Naive B cell (primary cell): ENCODE results near the gene DNAJA1. TPM values are rescaled to one million over a fixed set of nuclear protein-coding genes. Genes with fewer than 3 reads are reported as not detected.
A peak's percentile ranks its signal among the peaks of the same experiment; 100 is the strongest.

ENCODE experiments used
- ATAC-seq, 2 donors: fragments of 150-1000 bp; cut with Tn5 transposase; 2 replicates each; pipeline ENCODE4 v1.10.0; 2021; ENCODE audit warnings: low read depth in 2 of 2, mild to moderate bottlenecking in 2 of 2, moderate library complexity in 2 of 2
- DNase-seq: peaks from one replicate; pipeline ENCODE4 v3.0.0; 2022
- H3K27ac Mint-ChIP-seq, 6 donors: one replicate each; pipeline ENCODE4 v1.8.0; 2020 to 2022; ENCODE audit warnings: mild to moderate bottlenecking in 6 of 6, mixed read lengths in 6 of 6, moderate library complexity in 5 of 6, inconsistent platforms in 2 of 6
- H3K27me3 Mint-ChIP-seq, 3 donors: one replicate each; pipeline ENCODE4 v1.8.0; 2021 to 2022; ENCODE audit warnings: mixed read lengths in 3 of 3, mild to moderate bottlenecking in 1 of 3
- H3K36me3 Mint-ChIP-seq, 2 donors: one replicate each; pipeline ENCODE4 v1.8.0; 2020 to 2022; ENCODE audit warnings: mixed read lengths in 2 of 2, inconsistent platforms in 1 of 2, mild to moderate bottlenecking in 1 of 2
- H3K4me1 Mint-ChIP-seq, 3 donors: one replicate each; pipeline ENCODE4 v1.8.0; 2020 to 2022; ENCODE audit warnings: mixed read lengths in 3 of 3, inconsistent platforms in 1 of 3, mild to moderate bottlenecking in 1 of 3, moderate library complexity in 1 of 3
- H3K4me3 Mint-ChIP-seq, 8 donors: one replicate each; pipeline ENCODE4 v1.8.0; 2020 to 2022; ENCODE audit warnings: mild to moderate bottlenecking in 8 of 8, mixed read lengths in 8 of 8, moderate library complexity in 8 of 8, inconsistent platforms in 2 of 8
- H3K9me3 Mint-ChIP-seq, 7 donors: one replicate each; pipeline ENCODE4 v1.8.0; 2020 to 2022; ENCODE audit warnings: mixed read lengths in 7 of 7, mild to moderate bottlenecking in 5 of 7, inconsistent platforms in 2 of 7, moderate library complexity in 1 of 7
- polyA plus RNA-seq, 6 donors: library from polyadenylated mRNA; unstranded; fragments of 300-500 nt; fragmentation: Illumina TruSeq; gene quantifications; one replicate each; pipeline ENCODE4 v1.2.3, GENCODE V29; 2021; ENCODE audit warnings: low read depth in 6 of 6

The DNAJA1 gene
- polyA plus RNA-seq, 6 donors from 2014 or later: 69.9 to 104 (median 86.7) TPM

- peaks cover 0 to 5% (median 3%) of the 10 kb centered on the region in 3 donors for H3K4me1 Mint-ChIP-seq
- ATAC-seq: no peak
- H3K4me3 Mint-ChIP-seq: no peak overlapping the region
- no peaks in the 10 kb centered on the region for H3K27me3 Mint-ChIP-seq
- H3K27ac Mint-ChIP-seq: no peak overlapping the region
- H3K36me3 Mint-ChIP-seq: no peaks in the 10 kb centered on the region
- no peak for DNase-seq
- H3K9me3 Mint-ChIP-seq: no peaks in the 10 kb centered on the region
Observed at GRCh38 chr9:33014665-33015014, 10.4 kb upstream of the DNAJA1 start.

GRCh38 chr9:33017283-33018041 is 7.6 kb upstream of the DNAJA1 start:
- peak overlapping the region in 1 of 6 donors; percentile 81 for H3K27ac Mint-ChIP-seq
- peaks cover 0 to 5% of the 10 kb centered on the region in 2 donors for H3K36me3 Mint-ChIP-seq
- no peaks in the 10 kb centered on the region for H3K9me3 Mint-ChIP-seq
- no peaks in the 10 kb centered on the region for H3K27me3 Mint-ChIP-seq
- H3K4me1 Mint-ChIP-seq: peaks cover 5 to 15% (median 6%) of the 10 kb centered on the region in 3 donors
- ATAC-seq: no peak
- DNase-seq: no peak
- no peak overlapping the region for H3K4me3 Mint-ChIP-seq

- H3K4me3 Mint-ChIP-seq: no peak overlapping the region
- H3K27me3 Mint-ChIP-seq: no peaks in the 10 kb centered on the region
- no peak for ATAC-seq
- no peak for DNase-seq
- peaks cover 14 to 33% (median 26%) of the 10 kb centered on the region in 3 donors for H3K4me1 Mint-ChIP-seq
- no peaks in the 10 kb centered on the region for H3K9me3 Mint-ChIP-seq
- H3K27ac Mint-ChIP-seq: peak overlapping the region in 1 of 6 donors; percentile 21
- H3K36me3 Mint-ChIP-seq: peaks cover 0 to 5% of the 10 kb centered on the region in 2 donors
Observed at GRCh38 chr9:33019797-33020196, 5.3 kb upstream of the DNAJA1 start.

- no peak for ATAC-seq
- H3K27me3 Mint-ChIP-seq: no peaks in the 10 kb centered on the region
- peak overlapping the region in 2 of 8 donors; percentile 84 to 92 for H3K4me3 Mint-ChIP-seq
- H3K4me1 Mint-ChIP-seq: peaks cover 27 to 48% (median 40%) of the 10 kb centered on the region in 3 donors
- H3K9me3 Mint-ChIP-seq: no peaks in the 10 kb centered on the region
- DNase-seq: no peak
- peaks cover 9% of the 10 kb centered on the region in 2 donors for H3K36me3 Mint-ChIP-seq
- H3K27ac Mint-ChIP-seq: no peak overlapping the region
Observed at GRCh38 chr9:33022303-33022702, 2.8 kb upstream of the DNAJA1 start.

GRCh38 chr9:33022755-33023154 is 2.3 kb upstream of the DNAJA1 start:
- Mint-ChIP-seq H3K9me3 (no peaks in the 10 kb centered on the region), H3K4me3 (peak overlapping the region in 6 of 8 donors; percentile 22 to 92 (median 34)), H3K36me3 (peaks cover 9% of the 10 kb centered on the region in 2 donors), H3K27ac (peak overlapping the region in 4 of 6 donors; percentile 18 to 76 (median 52)), H3K27me3 (no peaks in the 10 kb centered on the region), H3K4me1 (peaks cover 27 to 48% (median 44%) of the 10 kb centered on the region in 3 donors)
- DNase-seq (no peak), ATAC-seq (no peak)

- Mint-ChIP-seq H3K36me3 (peaks cover 9% of the 10 kb centered on the region in 2 donors), H3K4me1 (peaks cover 31 to 51% (median 49%) of the 10 kb centered on the region in 3 donors)
- ATAC-seq: no peak
Observed at GRCh38 chr9:33023661-33024060, 1.4 kb upstream of the DNAJA1 start.

GRCh38 chr9:33024126-33024965 is 727 bp upstream of the DNAJA1 start:
- peak overlapping the region; percentile 91 to 97 (median 95) for H3K4me3 Mint-ChIP-seq
- no peaks in the 10 kb centered on the region for H3K27me3 Mint-ChIP-seq
- ATAC-seq (peak in 1 of 2 donors; percentile 13), DNase-seq (no peak)
- peaks cover 31 to 51% (median 49%) of the 10 kb centered on the region in 3 donors for H3K4me1 Mint-ChIP-seq
- no peaks in the 10 kb centered on the region for H3K9me3 Mint-ChIP-seq
- peak overlapping the region; percentile 93 to 98 (median 96) for H3K27ac Mint-ChIP-seq
- H3K36me3 Mint-ChIP-seq: peaks cover 9% of the 10 kb centered on the region in 2 donors

More at GRCh38 chr9:33023661-33024060, 1.4 kb upstream of the DNAJA1 start:
- H3K27me3 Mint-ChIP-seq: no peaks in the 10 kb centered on the region
- H3K27ac Mint-ChIP-seq: peak overlapping the region in 4 of 6 donors; percentile 93 to 98 (median 96)
- no peaks in the 10 kb centered on the region for H3K9me3 Mint-ChIP-seq
- peak overlapping the region in 7 of 8 donors; percentile 91 to 97 (median 95) for H3K4me3 Mint-ChIP-seq
- no peak for DNase-seq

GRCh38 chr9:33025572-33026342 is 684 bp downstream of the DNAJA1 start:
- H3K4me3 Mint-ChIP-seq: peak overlapping the region; percentile 91 to 97 (median 95)
- H3K36me3 Mint-ChIP-seq: peaks cover 16 to 21% of the 10 kb centered on the region in 2 donors
- H3K9me3 Mint-ChIP-seq: no peaks in the 10 kb centered on the region
- H3K4me1 Mint-ChIP-seq: peaks cover 26 to 50% (median 50%) of the 10 kb centered on the region in 3 donors
- ATAC-seq (peak; percentile 58 to 59), DNase-seq (peak; percentile 77)
- peak overlapping the region; percentile 96 to 98 (median 97) for H3K27ac Mint-ChIP-seq
- H3K27me3 Mint-ChIP-seq: no peaks in the 10 kb centered on the region

- no peaks in the 10 kb centered on the region for H3K9me3 Mint-ChIP-seq
- H3K4me1 Mint-ChIP-seq: peaks cover 17 to 33% (median 25%) of the 10 kb centered on the region in 3 donors
- DNase-seq (no peak), ATAC-seq (no peak)
- H3K27me3 Mint-ChIP-seq: no peaks in the 10 kb centered on the region
- peak overlapping the region in 1 of 8 donors; percentile 80 for H3K4me3 Mint-ChIP-seq
- H3K27ac Mint-ChIP-seq: peak overlapping the region in 2 of 6 donors; percentile 33 to 40
- peaks cover 21 to 36% of the 10 kb centered on the region in 2 donors for H3K36me3 Mint-ChIP-seq
Observed at GRCh38 chr9:33029231-33029786, 4.2 kb downstream of the DNAJA1 start.

- ATAC-seq (no peak), DNase-seq (no peak)
- Mint-ChIP-seq H3K27me3 (no peaks in the 10 kb centered on the region), H3K4me3 (no peak overlapping the region), H3K36me3 (peaks cover 21 to 39% of the 10 kb centered on the region in 2 donors), H3K4me1 (peaks cover 17 to 28% (median 24%) of the 10 kb centered on the region in 3 donors), H3K27ac (peak overlapping the region in 1 of 6 donors; percentile 20), H3K9me3 (no peaks in the 10 kb centered on the region)
Observed at GRCh38 chr9:33030285-33030684, 5.2 kb downstream of the DNAJA1 start.

GRCh38 chr9:33032292-33032691 is 7.2 kb downstream of the DNAJA1 start:
- Mint-ChIP-seq H3K27me3 (no peaks in the 10 kb centered on the region), H3K9me3 (no peaks in the 10 kb centered on the region), H3K36me3 (peaks cover 24 to 43% of the 10 kb centered on the region in 2 donors), H3K4me1 (peaks cover 8 to 15% (median 13%) of the 10 kb centered on the region in 3 donors), H3K4me3 (no peak overlapping the region), H3K27ac (no peak overlapping the region)
- ATAC-seq (no peak), DNase-seq (no peak)

GRCh38 chr9:33032865-33033264 is 7.8 kb downstream of the DNAJA1 start:
- Mint-ChIP-seq H3K27ac (no peak overlapping the region), H3K4me3 (no peak overlapping the region), H3K4me1 (peaks cover 7 to 15% (median 8%) of the 10 kb centered on the region in 3 donors), H3K9me3 (no peaks in the 10 kb centered on the region), H3K27me3 (no peaks in the 10 kb centered on the region), H3K36me3 (peaks cover 24 to 43% of the 10 kb centered on the region in 2 donors)
- DNase-seq (no peak), ATAC-seq (no peak)
